Transverse colon (tissue), 4 donors: ENCODE results near the gene TOX2. TPM values are rescaled to one million over a fixed set of nuclear protein-coding genes. Genes with fewer than 3 reads are reported as not detected.

Experiments used
- DNase-seq: peaks from one replicate; pipeline ENCODE4 v3.0.0-alpha.2; 2019
- H3K27ac ChIP-seq, 4 donors: fragments of 200-600 bp; sonication (generic); 2 replicates each; pipeline ENCODE4 v1.5.1; 2016 to 2018; ENCODE audit warnings: inconsistent platforms in 4 of 4
- H3K27me3 ChIP-seq: fragments of 200-600 bp; sonication (generic); 2 replicates; pipeline ENCODE4 v1.5.1; 2017; ENCODE audit warnings: inconsistent platforms
- H3K36me3 ChIP-seq, 4 donors: fragments of 200-600 bp; sonication (generic); 2 replicates each; pipeline ENCODE4 v1.5.1; 2017 to 2019; ENCODE audit warnings: inconsistent platforms in 4 of 4
- H3K4me1 ChIP-seq, 4 donors: fragments of 200-600 bp; sonication (generic); 2 replicates each; pipeline ENCODE4 v1.5.1; 2017 to 2020; ENCODE audit warnings: inconsistent platforms in 4 of 4
- H3K4me3 ChIP-seq, 4 donors: fragments of 200-600 bp; sonication (generic); 1 replicate in 1 of 4; 2 replicates in 3 of 4; pipeline versions ENCODE4 v1.5.1 to v1.6.1; 2017 to 2019; ENCODE audit warnings: inconsistent platforms in 4 of 4
- H3K9me3 ChIP-seq, 2 donors: fragments of 200-600 bp; sonication (generic); 2 replicates each; pipeline ENCODE4 v1.5.1; 2017 to 2019; ENCODE audit warnings: inconsistent platforms in 2 of 2
- EP300 ChIP-seq: sonication (generic); formaldehyde crosslinking; IDR thresholded peaks from one replicate; pipeline ENCODE4 v1.6.1; 2017; ENCODE audit warnings: antibody characterized with exemption, low read depth
- POLR2A ChIP-seq: fragments of 450-650 bp; IDR thresholded peaks from one replicate; pipeline ENCODE4 v1.6.1; 2016; ENCODE audit warnings: antibody characterized with exemption, mild to moderate bottlenecking, moderate library complexity
- POLR2AphosphoS5 ChIP-seq, 3 donors: sonication (generic); formaldehyde crosslinking; IDR thresholded peaks; one replicate each; pipeline ENCODE4 v1.6.1; 2016; ENCODE audit warnings: antibody characterized with exemption in 3 of 3
- WGBS, 2 donors: methylation state at CpG; one replicate each; pipeline ENCODE4 v1.1.5; 2018; ENCODE audit warnings: low coverage in 1 of 2; 5-methylcytosine and 5-hydroxymethylcytosine counted together
- in situ Hi-C, 4 donors: fragments of 200-750 bp; cut with MboI; loops; one replicate each; pipeline versions ENCODE4 v1.15.0 to v1.15.1; 2017; ENCODE audit warnings: low sequenced_read_pairs in 3 of 4, low pct_ligation_motif_present in 1 of 4, low pct_unique_long_range_greater_than_20kb in 1 of 4
- intact Hi-C: fragments of 100-400 bp; cut with DNase I; formaldehyde crosslinking; loops from one replicate; pipeline ENCODE4 v1.15.1; 2023; ENCODE audit warnings: low total_unique reads
- total RNA-seq, 4 donors: library from RNA; depleted of rRNA; stranded (reverse); fragments of >200 nt; gene quantifications; one replicate each; pipeline ENCODE4 v1.1.0, GENCODE V29; 2016
- TF ChIP-seq, protein P1 (sequence below), 5 experiments: fragments of 200-600 bp in 3 of 5; fragments of 450-650 bp in 2 of 5; sonication (generic) in 3 of 5; IDR thresholded peaks; 1 replicate in 2 of 5; 2 replicates in 3 of 5; pipeline ENCODE4 v1.5.1; 2016 to 2017; ENCODE audit warnings: antibody characterized with exemption in 5 of 5, inconsistent platforms in 3 of 5, mild to moderate bottlenecking in 2 of 5, moderate library complexity in 1 of 5

The TOX2 gene
- total RNA-seq, 4 donors from 2014 or later: 1.5 to 15.7 (median 6.8) TPM

DNA sequence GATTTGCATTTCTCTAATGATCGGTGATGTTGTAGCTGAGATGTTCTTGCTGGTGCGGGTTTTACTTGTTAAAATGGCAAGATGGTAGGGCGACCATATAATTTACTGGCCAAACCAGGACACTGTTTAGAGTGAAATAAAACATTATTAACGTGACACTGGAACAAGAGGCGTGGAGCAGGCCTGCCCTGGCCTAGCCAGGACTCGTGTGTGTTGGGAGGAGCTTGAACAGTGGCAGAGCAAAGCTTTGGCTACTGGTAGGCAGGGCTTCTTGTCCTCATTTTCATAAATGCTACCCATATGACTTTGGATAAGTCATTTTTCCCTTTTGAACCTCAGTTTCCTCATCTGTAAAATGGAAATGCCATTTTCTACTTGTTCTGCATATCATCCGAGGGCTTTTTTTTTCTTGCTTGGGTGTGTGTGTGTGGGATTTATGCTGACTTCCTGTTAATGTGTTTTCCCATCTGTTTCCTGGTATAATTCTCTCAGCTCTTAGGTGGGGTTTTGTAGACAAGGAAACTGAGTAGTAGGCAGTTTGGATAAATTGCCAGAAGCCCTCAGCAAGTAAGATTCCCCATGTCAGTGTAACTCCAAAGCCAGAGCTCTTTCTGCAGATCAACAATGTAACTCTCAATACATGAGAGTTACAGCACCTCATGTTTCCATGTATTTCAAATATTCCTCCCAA lies 81.7 kb downstream of the TOX2 start:
- no peaks in the 10 kb centered on the region for H3K9me3 ChIP-seq
- in situ Hi-C loops (no loop called here), intact Hi-C loops (no loop called here)
- peaks cover 0 to 10% (median 0%) of the 10 kb centered on the region in 4 donors for H3K4me1 ChIP-seq
- WGBS, 2 donors: 65 to 66% methylated on average over 5 to 7 of the region's 7 CpGs
- peak overlapping the region in 1 of 4 donors; percentile 12 for H3K27ac ChIP-seq
- DNase-seq: no peak
- H3K4me3 ChIP-seq: no peak overlapping the region
- TF ChIP-seq POLR2AphosphoS5 (IDR thresholded peaks at IDR 0.05) (no peak), POLR2A (no peak), EP300 (no peak)
- TF ChIP-seq, protein P1, sequence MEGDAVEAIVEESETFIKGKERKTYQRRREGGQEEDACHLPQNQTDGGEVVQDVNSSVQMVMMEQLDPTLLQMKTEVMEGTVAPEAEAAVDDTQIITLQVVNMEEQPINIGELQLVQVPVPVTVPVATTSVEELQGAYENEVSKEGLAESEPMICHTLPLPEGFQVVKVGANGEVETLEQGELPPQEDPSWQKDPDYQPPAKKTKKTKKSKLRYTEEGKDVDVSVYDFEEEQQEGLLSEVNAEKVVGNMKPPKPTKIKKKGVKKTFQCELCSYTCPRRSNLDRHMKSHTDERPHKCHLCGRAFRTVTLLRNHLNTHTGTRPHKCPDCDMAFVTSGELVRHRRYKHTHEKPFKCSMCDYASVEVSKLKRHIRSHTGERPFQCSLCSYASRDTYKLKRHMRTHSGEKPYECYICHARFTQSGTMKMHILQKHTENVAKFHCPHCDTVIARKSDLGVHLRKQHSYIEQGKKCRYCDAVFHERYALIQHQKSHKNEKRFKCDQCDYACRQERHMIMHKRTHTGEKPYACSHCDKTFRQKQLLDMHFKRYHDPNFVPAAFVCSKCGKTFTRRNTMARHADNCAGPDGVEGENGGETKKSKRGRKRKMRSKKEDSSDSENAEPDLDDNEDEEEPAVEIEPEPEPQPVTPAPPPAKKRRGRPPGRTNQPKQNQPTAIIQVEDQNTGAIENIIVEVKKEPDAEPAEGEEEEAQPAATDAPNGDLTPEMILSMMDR (IDR thresholded peaks at IDR 0.05): no peak
- H3K36me3 ChIP-seq: no peaks in the 10 kb centered on the region
- no peaks in the 10 kb centered on the region for H3K27me3 ChIP-seq

DNA sequence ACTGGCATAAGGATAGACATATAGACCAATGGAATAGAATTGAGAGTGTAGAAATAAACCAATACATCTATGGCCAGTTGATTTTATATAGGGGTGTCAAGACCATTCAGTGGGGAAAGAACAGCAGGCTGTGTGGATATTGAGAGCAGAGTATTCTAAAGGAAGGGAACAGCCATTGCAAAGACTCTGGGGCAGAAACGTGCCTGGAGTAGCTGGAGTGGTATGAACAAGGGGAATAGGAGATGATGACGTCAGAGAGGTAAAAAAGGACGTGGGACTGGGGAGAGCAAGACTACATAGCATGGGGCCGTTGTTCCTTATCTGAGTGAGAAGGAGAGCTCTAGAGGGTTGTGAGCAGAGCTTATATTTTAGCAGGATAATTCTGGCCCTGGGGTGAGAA lies 85.2 kb downstream of the TOX2 start:
- no peaks in the 10 kb centered on the region for H3K36me3 ChIP-seq
- no peak overlapping the region for H3K27ac ChIP-seq
- DNase-seq: no peak
- intact Hi-C loops: no loop called here
- in situ Hi-C loops: no loop called here
- WGBS, 2 donors: 71 to 73% methylated on average over 4 of the region's 4 CpGs
- TF ChIP-seq EP300 (no peak), POLR2A (no peak), POLR2AphosphoS5 (IDR thresholded peaks at IDR 0.05) (no peak)
- TF ChIP-seq, protein P1 (IDR thresholded peaks at IDR 0.05): no peak
- H3K4me3 ChIP-seq: no peak overlapping the region
- H3K27me3 ChIP-seq: no peaks in the 10 kb centered on the region
- no peaks in the 10 kb centered on the region for H3K9me3 ChIP-seq
- peaks cover 0 to 10% (median 0%) of the 10 kb centered on the region in 4 donors for H3K4me1 ChIP-seq

DNA sequence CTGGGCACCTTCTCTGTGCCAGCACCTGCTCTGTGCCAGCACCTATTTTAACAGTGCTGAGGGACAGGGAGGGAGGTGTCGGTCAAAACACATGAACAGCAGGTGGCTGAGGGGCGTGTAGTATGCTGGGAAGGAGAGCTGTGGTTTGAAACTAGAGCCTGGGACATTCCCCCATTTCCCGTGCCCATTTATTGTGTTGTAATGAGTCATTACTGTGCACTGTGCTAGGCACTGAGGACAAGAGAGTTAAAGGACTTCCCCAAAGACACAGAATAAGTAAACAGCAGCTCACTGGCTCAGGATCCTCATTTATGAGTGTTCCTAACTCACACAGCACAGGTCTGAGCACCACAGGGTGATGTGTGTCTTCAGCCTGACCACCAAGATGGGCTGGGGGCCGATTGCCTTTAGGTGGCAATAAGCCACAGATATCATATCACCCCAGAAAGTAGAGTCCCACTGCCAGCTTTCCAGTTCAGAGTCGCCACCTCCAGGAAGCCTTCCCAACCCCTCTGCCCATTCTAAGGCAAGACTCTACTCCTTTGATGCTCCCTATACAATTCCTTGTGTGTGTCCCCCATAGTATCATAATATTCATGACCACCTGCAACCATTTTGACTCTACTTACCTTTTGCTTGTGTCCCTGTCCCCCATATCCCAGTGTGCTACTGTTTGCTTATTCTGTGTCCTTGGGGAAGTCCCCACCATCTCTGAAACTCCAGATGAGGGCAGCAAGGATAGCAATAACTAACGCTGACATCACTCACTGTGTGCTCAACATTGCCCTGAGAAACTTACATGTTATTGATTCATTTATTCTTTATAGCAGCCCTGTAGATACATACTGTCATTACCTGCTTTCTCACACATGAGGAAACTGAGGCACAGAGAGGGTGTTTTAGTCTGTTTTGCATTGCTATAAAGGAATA lies 87.3 kb downstream of the TOX2 start:
- Histone ChIP-seq H3K4me1 (peaks cover 0 to under 1% (median 0%) of the 10 kb centered on the region in 4 donors), H3K4me3 (no peak overlapping the region), H3K27me3 (no peaks in the 10 kb centered on the region), H3K9me3 (no peaks in the 10 kb centered on the region), H3K36me3 (no peaks in the 10 kb centered on the region), H3K27ac (no peak overlapping the region)
- peak; percentile 30 for DNase-seq
- WGBS, 2 donors: 67 to 100% methylated on average over 1 to 6 of the region's 6 CpGs
- intact Hi-C loops: no loop called here
- in situ Hi-C loops: no loop called here
- TF ChIP-seq POLR2AphosphoS5 (IDR thresholded peaks at IDR 0.05): no peak
- TF ChIP-seq EP300: no peak
- TF ChIP-seq, protein P1 (IDR thresholded peaks at IDR 0.05): no peak
- no peak for TF ChIP-seq POLR2A

DNA sequence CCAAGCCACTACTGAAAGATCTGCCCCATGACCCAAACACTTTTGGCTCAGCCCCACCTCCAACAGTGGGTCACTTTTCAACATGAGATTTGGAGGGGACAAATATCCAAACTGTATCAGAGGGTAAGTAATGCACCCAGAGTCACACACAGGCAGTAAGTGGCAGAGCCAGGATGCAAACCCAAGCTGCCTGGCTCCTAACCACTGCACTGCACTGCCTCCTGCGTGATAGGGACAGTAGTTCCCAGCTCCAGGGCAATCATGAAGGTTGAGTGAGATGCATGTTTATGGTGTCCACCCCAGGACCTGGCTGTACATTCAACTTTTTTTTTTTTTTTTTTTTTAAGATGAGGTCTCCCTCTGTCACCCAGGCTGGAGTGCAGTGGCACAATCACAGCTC lies 88.2 kb downstream of the TOX2 start:
- Histone ChIP-seq H3K4me1 (no peaks in the 10 kb centered on the region), H3K27ac (no peak overlapping the region), H3K4me3 (no peak overlapping the region), H3K9me3 (no peaks in the 10 kb centered on the region), H3K36me3 (no peaks in the 10 kb centered on the region), H3K27me3 (no peaks in the 10 kb centered on the region)
- DNase-seq: no peak
- TF ChIP-seq POLR2A (no peak), EP300 (no peak), POLR2AphosphoS5 (IDR thresholded peaks at IDR 0.05) (no peak)
- TF ChIP-seq, protein P1 (IDR thresholded peaks at IDR 0.05): no peak
- in situ Hi-C loops (no loop called here), intact Hi-C loops (no loop called here)
- 80 to 93% methylated on average over 1 of the region's 1 CpG for WGBS, 2 donors
